ENCODE measurements around the gene DDX53. TPM values are rescaled to one million over a fixed set of nuclear protein-coding genes. Genes with fewer than 3 reads are reported as not detected.

DDX53 gene
- total RNA-seq (ENCODE audit: unreplicated experiment) = not detected
- long read RNA-seq = 0 reads

- Mint-ChIP-seq H3K9me3 (ENCODE audit: unreplicated experiment) (no peaks in the 10 kb centered on the region), H3K27ac (ENCODE audit: unreplicated experiment) (no peak within 1 kb of the TSS), H3K4me1 (ENCODE audit: low read depth, unreplicated experiment) (no peaks in the 10 kb centered on the region), H3K27me3 (ENCODE audit: unreplicated experiment) (no peaks in the 10 kb centered on the region), H3K4me3 (ENCODE audit: unreplicated experiment) (no peak within 1 kb of the TSS), H3K36me3 (ENCODE audit: unreplicated experiment) (no peaks in the 10 kb centered on the region)
- DNase-seq = no peak
- no peak for TF ChIP-seq CTCF (IDR thresholded peaks at IDR 0.05; ENCODE audit: partially characterized antibody, unreplicated experiment)
These were observed at the start of gene DDX53 for GRCh38 chrX:22999696-23000223. DDX53 (plus strand) TSS chrX:22999960; CDS start chrX:23000058, 98 bp downstream.

GRCh38 chrX:22950269-22951266 lies 49.2 kb upstream of the DDX53 start:
- no peak for TF ChIP-seq CTCF (IDR thresholded peaks at IDR 0.05; ENCODE audit: partially characterized antibody, unreplicated experiment)
- DNase-seq = no peak
- Mint-ChIP-seq H3K9me3 (ENCODE audit: unreplicated experiment) (no peaks in the 10 kb centered on the region), H3K27ac (ENCODE audit: unreplicated experiment) (no peak overlapping the region), H3K4me1 (ENCODE audit: low read depth, unreplicated experiment) (no peaks in the 10 kb centered on the region), H3K36me3 (ENCODE audit: unreplicated experiment) (no peaks in the 10 kb centered on the region), H3K4me3 (ENCODE audit: unreplicated experiment) (no peak overlapping the region), H3K27me3 (ENCODE audit: unreplicated experiment) (no peaks in the 10 kb centered on the region)

GRCh38 chrX:22952010-22952409 lies 47.8 kb upstream of the DDX53 start:
- no peaks in the 10 kb centered on the region for H3K27me3 Mint-ChIP-seq (ENCODE audit: unreplicated experiment)

GRCh38 chrX:22958250-22958649 lies 41.5 kb upstream of the DDX53 start:
- Mint-ChIP-seq H3K4me3 (ENCODE audit: unreplicated experiment) (no peak overlapping the region), H3K27ac (ENCODE audit: unreplicated experiment) (no peak overlapping the region), H3K27me3 (ENCODE audit: unreplicated experiment) (peaks cover 2% of the 10 kb centered on the region), H3K9me3 (ENCODE audit: unreplicated experiment) (no peaks in the 10 kb centered on the region), H3K4me1 (ENCODE audit: low read depth, unreplicated experiment) (no peaks in the 10 kb centered on the region), H3K36me3 (ENCODE audit: unreplicated experiment) (no peaks in the 10 kb centered on the region)
- no peak for TF ChIP-seq CTCF (IDR thresholded peaks at IDR 0.05; ENCODE audit: partially characterized antibody, unreplicated experiment)
- DNase-seq = no peak

More at GRCh38 chrX:22952010-22952409, 47.8 kb upstream of the DDX53 start:
- Mint-ChIP-seq H3K36me3 (ENCODE audit: unreplicated experiment) (no peaks in the 10 kb centered on the region), H3K27ac (ENCODE audit: unreplicated experiment) (no peak overlapping the region), H3K4me1 (ENCODE audit: low read depth, unreplicated experiment) (no peaks in the 10 kb centered on the region), H3K4me3 (ENCODE audit: unreplicated experiment) (no peak overlapping the region), H3K9me3 (ENCODE audit: unreplicated experiment) (no peaks in the 10 kb centered on the region)
- no peak for DNase-seq
- TF ChIP-seq CTCF (IDR thresholded peaks at IDR 0.05; ENCODE audit: partially characterized antibody, unreplicated experiment) = no peak

Measured in glutamatergic neuron (in vitro differentiated cells).